Stimulated activated CD8-positive, alpha-beta memory T cell treated with anti-CD3 and anti-CD28 coated beads, Interleukin-2, amount 100 ng/mL, for 48 hours (primary cell): Measurements from ENCODE around the gene ZNF746.

Experiments
- DNase-seq, 2 donors: peaks; one replicate each; pipeline ENCODE4 v3.0.0-alpha.2; 2020; ENCODE audit warnings: low read depth in 2 of 2

ZNF746 gene

GRCh38 chr7:149427893-149428292 is 69.7 kb downstream of the ZNF746 start:
- no peak for DNase-seq

- no peak for DNase-seq
Observed at GRCh38 chr7:149427096-149427680, 70.4 kb downstream of the ZNF746 start.

- DNase-seq = no peak
Observed at GRCh38 chr7:149423449-149424110, 74.0 kb downstream of the ZNF746 start.

- DNase-seq = peak; percentile 5 to 9
Observed at GRCh38 chr7:149422914-149423301, 74.7 kb downstream of the ZNF746 start.
